Choroid plexus epithelial cell (primary cell): ENCODE measurements around the gene SMIM9.
"Not testable (repeated sequence)": the region's sequence is repeated elsewhere in the genome, so short reads cannot be mapped to it uniquely, and the experiment has no call there.

Experiments used
- DNase-seq: peaks from one replicate; pipeline ENCODE4 v3.0.0-alpha.2; 2010; ENCODE audit warnings: low read depth
- H3K4me3 ChIP-seq: 2 replicates; pipeline ENCODE4 v1.5.1; 2011; ENCODE audit warnings: low read depth, mild to moderate bottlenecking, control low read depth, low read length, moderate library complexity
- CTCF ChIP-seq: conservative IDR thresholded peaks from 2 replicates; pipeline ENCODE4 v1.5.1; 2011; ENCODE audit warnings: low read depth, mild to moderate bottlenecking, control low read depth, inconsistent platforms, low read length, moderate library complexity

The SMIM9 gene

GRCh38 chrX:154833746-154834274 lies 652 bp downstream of the SMIM9 start:
- no peak overlapping the region for H3K4me3 ChIP-seq
- no peak for DNase-seq
- no peak for TF ChIP-seq CTCF

- no peak for TF ChIP-seq CTCF
- DNase-seq = no peak
- H3K4me3 ChIP-seq = no peak overlapping the region
Measured at GRCh38 chrX:154829926-154830442, 4.5 kb downstream of the SMIM9 start.

GRCh38 chrX:154829134-154829533 lies 5.3 kb downstream of the SMIM9 start:
- no peak overlapping the region for H3K4me3 ChIP-seq
- DNase-seq = no peak
- TF ChIP-seq CTCF = no peak

- no peak overlapping the region for H3K4me3 ChIP-seq
- no peak for TF ChIP-seq CTCF
- DNase-seq = no peak
Measured at GRCh38 chrX:154828016-154828408, 6.5 kb downstream of the SMIM9 start.

- TF ChIP-seq CTCF = no peak
- no peak overlapping the region for H3K4me3 ChIP-seq
- no peak for DNase-seq
Measured at GRCh38 chrX:154827194-154828015, 7.1 kb downstream of the SMIM9 start.

- not testable (repeated sequence) for H3K4me3 ChIP-seq, DNase-seq
Measured at GRCh38 chrX:154825586-154825985, 8.9 kb downstream of the SMIM9 start.

GRCh38 chrX:154824638-154825037 lies 9.8 kb downstream of the SMIM9 start:
- H3K4me3 ChIP-seq = no peak overlapping the region
- no peak for TF ChIP-seq CTCF
- DNase-seq = no peak
